Stimulated activated naive CD8-positive, alpha-beta T cell treated with anti-CD3 and anti-CD28 coated beads, Interleukin-15, Interleukin-2, amounts not matched to agents 100 ng/mL and 50 ng/mL, for 24 hours (primary cell): ENCODE data around the gene BICDL1.

Experiments
- H3K27ac Mint-ChIP-seq: one replicate; pipeline ENCODE4 v1.8.0; 2021; ENCODE audit warnings: mild to moderate bottlenecking, mixed read lengths
- H3K27me3 Mint-ChIP-seq: one replicate; pipeline ENCODE4 v1.8.0; 2021; ENCODE audit warnings: mixed read lengths
- H3K36me3 Mint-ChIP-seq: one replicate; pipeline ENCODE4 v1.8.0; 2021; ENCODE audit warnings: low read depth, mixed read lengths
- H3K4me1 Mint-ChIP-seq: one replicate; pipeline ENCODE4 v1.8.0; 2021; ENCODE audit warnings: low read depth, mixed read lengths
- H3K4me3 Mint-ChIP-seq: one replicate; pipeline ENCODE4 v1.8.0; 2021; ENCODE audit warnings: mild to moderate bottlenecking, mixed read lengths
- H3K9me3 Mint-ChIP-seq: one replicate; pipeline ENCODE4 v1.8.0; 2021; ENCODE audit warnings: mixed read lengths

The BICDL1 gene

GRCh38 chr12:120103044-120103338, 114.0 kb downstream of the BICDL1 start:
- no peak overlapping the region for H3K4me3 Mint-ChIP-seq
- no peak overlapping the region for H3K27ac Mint-ChIP-seq
- H3K27me3 Mint-ChIP-seq = no peaks in the 10 kb centered on the region
- H3K9me3 Mint-ChIP-seq = no peaks in the 10 kb centered on the region
- H3K4me1 Mint-ChIP-seq = peaks cover 16% of the 10 kb centered on the region
- H3K36me3 Mint-ChIP-seq = peaks cover 47% of the 10 kb centered on the region

- Mint-ChIP-seq H3K4me1 (peaks cover 16% of the 10 kb centered on the region), H3K9me3 (no peaks in the 10 kb centered on the region), H3K4me3 (no peak overlapping the region), H3K27me3 (no peaks in the 10 kb centered on the region), H3K27ac (no peak overlapping the region), H3K36me3 (peaks cover 47% of the 10 kb centered on the region)
Observed at GRCh38 chr12:120103371-120103770, 114.3 kb downstream of the BICDL1 start.

GRCh38 chr12:120106151-120106550, 117.1 kb downstream of the BICDL1 start:
- Mint-ChIP-seq H3K4me3 (no peak overlapping the region), H3K4me1 (peaks cover 39% of the 10 kb centered on the region), H3K27me3 (no peaks in the 10 kb centered on the region), H3K27ac (no peak overlapping the region), H3K36me3 (peaks cover 49% of the 10 kb centered on the region), H3K9me3 (no peaks in the 10 kb centered on the region)

GRCh38 chr12:120109570-120110267, 120.7 kb downstream of the BICDL1 start:
- Mint-ChIP-seq H3K9me3 (no peaks in the 10 kb centered on the region), H3K4me3 (no peak overlapping the region), H3K27ac (peak overlapping the region; percentile 31), H3K27me3 (no peaks in the 10 kb centered on the region), H3K4me1 (peaks cover 60% of the 10 kb centered on the region), H3K36me3 (peaks cover 60% of the 10 kb centered on the region)

DNA sequence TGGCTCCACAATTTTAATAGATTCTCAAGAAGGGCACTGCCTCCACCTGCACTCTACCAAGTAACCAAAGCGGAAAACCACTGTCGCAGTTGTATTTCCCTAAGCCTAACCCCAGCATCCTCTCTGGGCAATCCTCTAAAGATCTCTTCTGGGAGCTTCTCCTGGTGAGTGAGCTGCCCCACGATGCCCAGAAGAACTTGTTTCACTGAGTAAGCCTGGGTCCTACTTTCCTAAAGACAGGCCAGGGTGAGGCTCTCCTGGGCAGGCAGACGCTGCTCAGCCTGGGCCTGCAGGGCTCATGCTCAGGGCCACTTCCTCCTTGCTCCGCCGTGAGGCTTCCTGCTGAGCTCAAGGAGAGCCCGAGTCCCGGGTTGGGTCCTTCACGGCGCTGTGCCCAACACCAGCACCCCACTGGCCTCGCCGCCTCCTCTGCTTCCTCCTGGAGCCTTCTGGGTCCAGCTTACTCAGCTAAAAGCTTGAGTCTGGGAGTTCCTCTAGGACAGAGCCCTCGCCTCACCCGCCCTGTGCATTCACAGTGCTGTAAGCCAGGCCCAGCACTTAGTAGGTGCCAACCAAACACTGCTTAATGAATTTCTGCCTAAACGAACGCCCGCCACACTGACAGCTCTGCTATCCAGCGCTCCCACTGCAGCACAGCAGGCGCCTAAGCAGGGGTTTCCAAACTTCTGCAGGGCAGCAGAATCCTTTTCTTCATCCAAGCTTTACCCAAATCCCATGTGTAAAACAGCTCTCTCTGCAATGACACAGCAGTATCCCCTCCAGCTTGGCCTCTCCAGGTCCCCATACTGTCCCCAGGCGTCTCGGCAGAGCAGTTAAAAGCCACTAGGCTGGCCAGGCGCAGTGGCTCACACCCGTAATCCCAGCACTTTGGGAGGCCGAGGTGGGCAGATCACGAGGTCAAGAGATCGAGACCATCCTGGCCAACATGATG, 121.8 kb downstream of the BICDL1 start:
- Mint-ChIP-seq H3K4me3 (peak overlapping the region; percentile 59), H3K4me1 (peaks cover 67% of the 10 kb centered on the region), H3K9me3 (no peaks in the 10 kb centered on the region), H3K27ac (peak overlapping the region; percentile 83), H3K27me3 (no peaks in the 10 kb centered on the region), H3K36me3 (peaks cover 62% of the 10 kb centered on the region)

- no peaks in the 10 kb centered on the region for H3K9me3 Mint-ChIP-seq
- peak overlapping the region; percentile 96 for H3K4me3 Mint-ChIP-seq
- H3K27ac Mint-ChIP-seq = peak overlapping the region; percentile 89
- no peaks in the 10 kb centered on the region for H3K27me3 Mint-ChIP-seq
- H3K4me1 Mint-ChIP-seq = peaks cover 84% of the 10 kb centered on the region
- peaks cover 44% of the 10 kb centered on the region for H3K36me3 Mint-ChIP-seq
Observed at GRCh38 chr12:120115066-120115465, 126.0 kb downstream of the BICDL1 start.

- Mint-ChIP-seq H3K9me3 (no peaks in the 10 kb centered on the region), H3K36me3 (peaks cover 39% of the 10 kb centered on the region)
Observed at GRCh38 chr12:120115692-120116440, 126.8 kb downstream of the BICDL1 start.

GRCh38 chr12:120116441-120116791, 127.4 kb downstream of the BICDL1 start, which contains the start of gene RAB35:
RAB35 (minus strand) TSS chr12:120116753; CDS start chr12:120116650, 103 bp downstream.
- H3K4me1 Mint-ChIP-seq = peaks cover 84% of the 10 kb centered on the region

More at GRCh38 chr12:120115692-120116440, 126.8 kb downstream of the BICDL1 start:
- peak overlapping the region; percentile 96 for H3K4me3 Mint-ChIP-seq
- peaks cover 84% of the 10 kb centered on the region for H3K4me1 Mint-ChIP-seq
- no peaks in the 10 kb centered on the region for H3K27me3 Mint-ChIP-seq
- H3K27ac Mint-ChIP-seq = peak overlapping the region; percentile 89

GRCh38 chr12:120116792-120117651, 128.0 kb downstream of the BICDL1 start:
- H3K9me3 Mint-ChIP-seq = no peaks in the 10 kb centered on the region
- H3K4me3 Mint-ChIP-seq = peak overlapping the region; percentile 86
- H3K27me3 Mint-ChIP-seq = no peaks in the 10 kb centered on the region
- peak overlapping the region; percentile 59 for H3K27ac Mint-ChIP-seq
- H3K36me3 Mint-ChIP-seq = peaks cover 34% of the 10 kb centered on the region
- peaks cover 84% of the 10 kb centered on the region for H3K4me1 Mint-ChIP-seq

More at GRCh38 chr12:120116441-120116791, 127.4 kb downstream of the BICDL1 start, which contains the start of gene RAB35:
- Mint-ChIP-seq H3K27me3 (no peaks in the 10 kb centered on the region), H3K4me3 (peak within 1 kb of the TSS; percentile 96), H3K36me3 (peaks cover 39% of the 10 kb centered on the region), H3K9me3 (no peaks in the 10 kb centered on the region), H3K27ac (peak within 1 kb of the TSS; percentile 89)

GRCh38 chr12:120117961-120118320, 128.9 kb downstream of the BICDL1 start:
- Mint-ChIP-seq H3K4me1 (peaks cover 77% of the 10 kb centered on the region), H3K4me3 (peak overlapping the region; percentile 86), H3K27ac (peak overlapping the region; percentile 59), H3K27me3 (no peaks in the 10 kb centered on the region), H3K9me3 (no peaks in the 10 kb centered on the region), H3K36me3 (peaks cover 26% of the 10 kb centered on the region)

DNA sequence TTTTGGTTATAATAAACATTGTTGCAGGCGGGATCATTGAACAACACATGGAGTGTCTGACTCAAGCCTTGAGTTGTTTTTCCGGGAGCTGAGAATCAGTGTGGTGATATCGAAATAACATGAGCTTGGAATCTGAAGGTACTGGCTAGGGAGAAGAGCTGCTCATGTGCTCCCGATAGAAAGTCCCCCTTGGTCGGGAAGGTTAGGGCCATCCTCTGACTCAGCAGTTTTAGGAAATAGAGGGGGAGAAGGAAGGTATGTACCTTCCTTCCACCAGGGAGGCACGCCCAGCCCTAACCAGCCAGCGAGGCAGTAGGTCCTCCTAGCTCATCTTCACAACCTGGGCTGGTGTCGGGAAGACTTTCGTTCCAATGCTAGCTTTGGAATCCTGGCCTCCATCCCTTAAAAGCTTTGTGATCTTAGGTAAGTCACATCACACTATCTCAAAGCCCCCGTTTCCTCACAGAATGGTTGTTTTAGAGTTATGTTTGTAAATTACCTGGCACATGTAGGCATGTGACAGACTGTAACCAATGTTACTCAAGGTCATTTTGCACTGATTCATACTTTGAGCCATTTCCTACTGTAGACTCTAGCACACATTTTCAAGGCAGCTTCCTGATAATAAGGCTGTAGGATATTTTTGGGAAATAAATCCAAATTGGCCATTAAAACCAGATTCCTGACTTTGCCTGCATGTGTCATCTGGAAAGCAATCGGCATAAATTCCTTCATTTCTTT, 129.5 kb downstream of the BICDL1 start:
- H3K4me3 Mint-ChIP-seq = peak overlapping the region; percentile 86
- no peaks in the 10 kb centered on the region for H3K27me3 Mint-ChIP-seq
- H3K4me1 Mint-ChIP-seq = peaks cover 77% of the 10 kb centered on the region
- H3K36me3 Mint-ChIP-seq = peaks cover 21% of the 10 kb centered on the region
- H3K9me3 Mint-ChIP-seq = no peaks in the 10 kb centered on the region
- H3K27ac Mint-ChIP-seq = peak overlapping the region; percentile 59

DNA sequence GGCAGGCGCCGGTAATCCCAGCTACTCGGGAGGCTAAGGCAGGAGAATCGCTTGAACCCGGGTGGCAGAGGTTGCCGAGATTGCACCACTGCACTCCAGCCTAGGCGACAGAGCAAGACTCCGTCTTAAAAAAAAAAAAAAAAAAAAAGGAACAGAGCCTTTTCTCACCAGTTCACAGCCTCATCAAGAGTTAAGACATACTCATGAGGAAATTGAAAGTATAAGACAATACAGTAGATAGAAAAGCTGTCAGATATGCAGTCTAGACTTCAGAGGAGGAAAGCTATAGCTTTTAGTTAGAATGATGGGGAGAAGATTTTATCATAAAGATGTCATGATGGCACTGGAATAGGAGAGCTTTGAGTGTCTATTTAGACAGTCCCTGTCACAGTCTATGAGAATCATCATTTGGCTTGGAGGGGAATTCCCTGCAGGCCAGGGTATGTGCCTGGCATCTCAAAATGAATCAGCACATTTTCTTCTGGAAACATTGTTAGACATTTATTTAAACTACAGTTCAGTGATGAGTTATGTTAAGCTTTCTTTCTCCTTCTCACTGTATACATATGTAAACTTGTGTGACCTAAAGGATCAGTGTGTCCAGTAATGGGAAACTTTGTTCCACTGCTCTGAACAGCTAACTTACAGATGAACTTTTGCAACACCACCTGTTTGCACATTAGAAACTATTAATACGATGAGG, 130.4 kb downstream of the BICDL1 start:
- Mint-ChIP-seq H3K4me3 (peak overlapping the region; percentile 47), H3K27ac (peak overlapping the region; percentile 83), H3K4me1 (peaks cover 79% of the 10 kb centered on the region), H3K36me3 (peaks cover 16% of the 10 kb centered on the region), H3K27me3 (no peaks in the 10 kb centered on the region), H3K9me3 (no peaks in the 10 kb centered on the region)

DNA sequence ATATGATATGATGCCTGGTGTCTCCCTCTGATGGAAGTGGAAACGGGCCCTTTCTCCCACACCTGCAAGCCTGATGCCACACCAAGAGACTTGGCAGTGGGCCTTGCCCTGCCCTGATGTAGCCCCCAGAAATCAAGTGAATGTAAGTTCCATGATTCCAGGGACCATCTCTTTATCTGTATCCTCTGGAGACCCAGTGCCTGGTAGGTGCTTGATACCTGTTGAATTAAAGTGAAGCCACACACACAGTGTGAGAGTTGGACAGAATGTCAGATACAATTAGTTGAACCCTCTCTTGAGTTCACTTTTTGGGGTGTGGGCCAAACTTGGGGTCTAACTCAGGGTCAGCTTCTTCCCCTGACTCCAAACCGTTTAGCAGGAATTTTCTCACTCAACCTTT, 132.3 kb downstream of the BICDL1 start:
- peak overlapping the region; percentile 40 for H3K4me3 Mint-ChIP-seq
- H3K36me3 Mint-ChIP-seq = peaks cover 9% of the 10 kb centered on the region
- H3K4me1 Mint-ChIP-seq = peaks cover 79% of the 10 kb centered on the region
- no peaks in the 10 kb centered on the region for H3K27me3 Mint-ChIP-seq
- no peaks in the 10 kb centered on the region for H3K9me3 Mint-ChIP-seq
- peak overlapping the region; percentile 46 for H3K27ac Mint-ChIP-seq
